AG10803 (cell line): ENCODE results near the gene THSD4.
"Not testable (repeated sequence)": the region's sequence is repeated elsewhere in the genome, so short reads cannot be mapped to it uniquely, and the experiment has no call there.

ENCODE experiments used
- DNase-seq: peaks from one replicate; pipeline ENCODE4 v3.0.0; 2010; ENCODE audit warnings: low read depth
- H3K4me3 ChIP-seq: 2 replicates; pipeline ENCODE4 v1.5.1; 2011; ENCODE audit warnings: mild to moderate bottlenecking, low read length, control low read depth
- TF ChIP-seq, protein P1 (sequence below): conservative IDR thresholded peaks from 2 replicates; pipeline ENCODE4 v1.5.1; 2011; ENCODE audit warnings: mild to moderate bottlenecking, low read length, control low read depth, inconsistent platforms

THSD4 gene

DNA sequence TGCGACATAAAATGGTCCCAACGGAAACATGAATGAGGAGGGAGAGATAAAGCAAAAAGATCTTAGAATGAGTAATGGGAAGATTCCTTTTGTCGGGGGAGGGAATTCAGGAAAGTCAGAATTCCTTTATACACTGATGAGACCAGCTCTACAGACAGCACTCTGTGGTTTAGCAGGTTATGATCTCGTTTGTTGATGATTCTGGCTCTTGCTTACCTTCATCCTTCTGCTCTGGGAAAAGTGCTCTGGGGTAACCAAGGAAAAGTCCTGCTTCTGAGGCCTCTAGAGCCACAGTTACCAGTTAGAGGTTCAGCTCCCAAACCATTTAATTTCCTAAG lies 544.4 kb downstream of the THSD4 start:
- H3K4me3 ChIP-seq, result no peak overlapping the region
- DNase-seq, result no peak
- TF ChIP-seq, protein P1, sequence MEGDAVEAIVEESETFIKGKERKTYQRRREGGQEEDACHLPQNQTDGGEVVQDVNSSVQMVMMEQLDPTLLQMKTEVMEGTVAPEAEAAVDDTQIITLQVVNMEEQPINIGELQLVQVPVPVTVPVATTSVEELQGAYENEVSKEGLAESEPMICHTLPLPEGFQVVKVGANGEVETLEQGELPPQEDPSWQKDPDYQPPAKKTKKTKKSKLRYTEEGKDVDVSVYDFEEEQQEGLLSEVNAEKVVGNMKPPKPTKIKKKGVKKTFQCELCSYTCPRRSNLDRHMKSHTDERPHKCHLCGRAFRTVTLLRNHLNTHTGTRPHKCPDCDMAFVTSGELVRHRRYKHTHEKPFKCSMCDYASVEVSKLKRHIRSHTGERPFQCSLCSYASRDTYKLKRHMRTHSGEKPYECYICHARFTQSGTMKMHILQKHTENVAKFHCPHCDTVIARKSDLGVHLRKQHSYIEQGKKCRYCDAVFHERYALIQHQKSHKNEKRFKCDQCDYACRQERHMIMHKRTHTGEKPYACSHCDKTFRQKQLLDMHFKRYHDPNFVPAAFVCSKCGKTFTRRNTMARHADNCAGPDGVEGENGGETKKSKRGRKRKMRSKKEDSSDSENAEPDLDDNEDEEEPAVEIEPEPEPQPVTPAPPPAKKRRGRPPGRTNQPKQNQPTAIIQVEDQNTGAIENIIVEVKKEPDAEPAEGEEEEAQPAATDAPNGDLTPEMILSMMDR, result no peak

DNA sequence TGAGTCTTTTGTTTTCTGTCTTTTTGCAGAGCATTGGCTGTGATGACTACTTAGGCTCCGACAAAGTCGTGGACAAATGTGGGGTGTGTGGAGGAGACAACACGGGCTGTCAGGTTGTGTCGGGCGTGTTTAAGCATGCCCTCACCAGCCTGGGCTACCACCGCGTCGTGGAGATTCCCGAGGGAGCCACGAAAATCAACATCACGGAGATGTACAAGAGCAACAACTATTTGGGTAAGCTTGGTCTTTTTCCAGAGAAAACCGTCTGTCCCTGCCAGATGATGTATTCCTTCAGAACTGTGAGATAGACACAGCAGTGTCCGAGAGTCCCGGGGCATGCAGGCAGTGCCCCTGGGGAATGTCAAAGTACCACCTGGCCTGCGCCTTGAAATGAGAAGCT lies 545.2 kb downstream of the THSD4 start:
- DNase-seq, result no peak
- TF ChIP-seq, protein P1, result no peak
- no peak overlapping the region for H3K4me3 ChIP-seq

- no peak overlapping the region for H3K4me3 ChIP-seq
- TF ChIP-seq, protein P1, result no peak
- DNase-seq, result no peak
Measured at GRCh38 chr15:71662306-71662705, 547.0 kb downstream of the THSD4 start.

DNA sequence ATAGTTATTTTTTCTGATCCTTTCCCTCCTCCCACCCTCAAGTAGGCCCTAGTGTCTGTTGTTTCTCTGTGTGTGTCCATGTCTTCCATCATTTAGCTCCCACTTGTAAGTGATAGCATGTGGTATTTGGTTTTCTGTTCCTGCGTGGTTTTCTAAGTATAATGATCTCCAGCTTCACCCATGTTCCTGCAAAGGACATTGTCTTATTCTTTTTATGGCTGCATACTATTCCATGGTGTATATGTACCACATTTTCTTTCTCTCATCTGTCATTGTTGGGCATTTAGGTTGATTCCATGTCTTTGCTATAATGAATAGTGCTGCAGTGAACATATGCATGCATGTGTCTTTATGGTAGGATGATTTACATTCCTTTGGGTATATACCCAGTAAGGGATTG lies 549.4 kb downstream of the THSD4 start:
- TF ChIP-seq, protein P1, result no peak
- no peak overlapping the region for H3K4me3 ChIP-seq
- DNase-seq, result no peak

DNA sequence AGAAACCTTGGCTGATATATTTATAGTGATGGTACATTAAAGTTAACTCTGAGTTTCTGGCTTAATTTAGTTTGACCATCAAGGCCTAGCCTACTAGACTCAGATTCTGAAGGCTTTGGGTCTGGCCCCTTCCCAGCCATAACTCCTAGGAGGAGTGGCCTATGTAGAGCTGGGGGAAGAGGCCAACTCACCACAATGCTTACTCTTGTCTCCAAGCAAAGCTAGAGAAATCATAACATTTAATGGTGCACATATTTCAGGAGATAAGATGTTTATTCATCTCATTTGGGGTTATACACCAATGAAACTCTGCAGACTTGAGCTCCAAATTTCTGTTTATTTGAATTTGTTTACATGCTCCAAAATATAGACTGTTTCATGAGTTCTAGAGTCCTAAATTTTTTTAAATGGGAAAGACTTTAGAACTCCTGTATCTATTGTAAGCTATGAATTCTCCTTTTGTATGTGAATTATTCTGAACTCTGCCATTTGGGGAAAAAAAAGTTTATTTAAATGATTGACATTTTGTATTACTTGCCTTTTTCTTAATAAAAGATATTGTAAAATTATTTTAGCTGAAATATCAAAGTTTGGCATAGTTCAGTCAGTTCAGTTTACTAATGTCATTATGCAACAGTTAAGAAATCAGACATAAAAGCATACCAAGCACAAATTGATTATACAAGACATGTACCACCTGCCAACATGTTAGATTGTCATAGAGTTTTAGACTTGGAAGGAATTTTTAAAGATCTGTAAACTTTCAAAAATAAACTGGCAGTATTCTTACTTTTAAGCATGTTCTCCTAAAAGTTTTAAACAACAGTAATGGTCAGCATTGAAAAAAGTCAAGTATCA lies 551.7 kb downstream of the THSD4 start:
- H3K4me3 ChIP-seq, result no peak overlapping the region
- TF ChIP-seq, protein P1, result no peak
- no peak for DNase-seq

- H3K4me3 ChIP-seq, result no peak overlapping the region
- no peak for DNase-seq
- TF ChIP-seq, protein P1, result no peak
Measured at GRCh38 chr15:71669688-71670087, 554.4 kb downstream of the THSD4 start.

DNA sequence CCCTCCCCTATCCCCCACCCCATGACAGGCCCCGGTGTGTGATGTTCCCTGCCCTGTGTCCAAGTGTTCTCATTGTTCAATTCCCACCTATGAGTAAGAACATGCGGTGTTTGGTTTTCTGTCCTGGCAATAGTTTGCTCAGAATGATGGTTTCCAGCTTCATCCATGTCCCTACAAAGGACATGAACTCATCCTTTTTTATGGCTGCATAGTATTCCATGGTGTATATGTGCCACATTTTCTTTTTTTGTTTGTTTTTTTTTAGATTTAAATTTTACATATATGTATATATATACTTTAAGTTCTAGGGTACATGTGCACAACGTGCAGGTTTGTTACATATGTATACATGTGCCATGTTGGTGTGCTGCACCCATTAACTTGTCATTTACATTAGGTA lies 555.0 kb downstream of the THSD4 start:
- DNase-seq, H3K4me3 ChIP-seq: not testable (repeated sequence)
